ENCODE measurements around the gene TOMM7.
"Not testable (repeated sequence)": the region's sequence is repeated elsewhere in the genome, so short reads cannot be mapped to it uniquely, and the experiment has no call there.

The TOMM7 gene

DNA sequence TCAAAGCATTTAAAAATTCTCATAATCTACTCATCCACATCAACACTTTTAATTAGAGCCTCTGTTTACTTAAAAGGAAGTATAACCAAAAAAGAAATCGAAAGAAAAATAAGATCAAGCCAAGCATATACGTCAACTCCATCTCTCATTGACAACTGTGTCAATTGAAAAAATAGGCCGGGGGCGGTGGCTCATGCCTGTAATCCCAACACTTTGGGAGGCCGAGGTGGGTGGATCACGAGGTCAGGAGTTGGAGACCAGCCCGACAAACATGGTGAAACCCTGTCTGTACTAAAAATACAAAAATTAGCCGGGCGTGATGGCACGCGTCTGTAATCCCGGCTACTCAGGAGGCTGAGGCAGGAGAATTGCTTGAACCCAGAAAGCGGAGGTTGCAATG, 32.0 kb downstream of the TOMM7 start:
- not testable (repeated sequence) for H3K27ac ChIP-seq (replicated peaks); H3K4me3 ChIP-seq (replicated peaks; ENCODE audit: insufficient read depth, low read length); DNase-seq (ENCODE audit: low read depth in 1 of 2, low spot score in 1 of 2); H3K27me3 ChIP-seq (ENCODE audit: insufficient read depth, poor library complexity, severe bottlenecking)

DNA sequence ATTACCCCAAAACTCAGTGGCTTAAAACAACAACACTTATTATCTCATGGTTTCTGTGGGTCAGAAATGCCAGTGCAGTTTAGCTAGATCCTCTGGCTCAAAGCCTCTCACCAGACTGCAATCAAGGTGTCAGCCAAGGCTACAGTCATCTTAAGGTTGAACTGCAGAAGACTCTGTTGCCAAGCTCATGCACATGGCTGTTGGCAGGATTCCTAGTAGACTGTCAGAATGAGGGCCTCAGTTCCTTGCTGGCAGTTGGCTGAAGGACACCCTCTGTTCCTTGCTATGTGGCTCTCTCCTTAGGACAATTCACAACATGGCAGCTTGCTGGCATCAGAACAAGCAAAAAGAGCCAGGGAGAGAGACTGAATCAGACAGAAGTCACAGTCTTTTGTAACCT, 34.7 kb downstream of the TOMM7 start:
- H3K27ac ChIP-seq (replicated peaks): no peak overlapping the region
- no peaks in the 10 kb centered on the region for H3K27me3 ChIP-seq (ENCODE audit: insufficient read depth, poor library complexity, severe bottlenecking)
- no peak overlapping the region for H3K4me3 ChIP-seq (replicated peaks; ENCODE audit: insufficient read depth, low read length)
- DNase-seq (ENCODE audit: low read depth in 1 of 2, low spot score in 1 of 2): no peak
- TF ChIP-seq, protein P1, sequence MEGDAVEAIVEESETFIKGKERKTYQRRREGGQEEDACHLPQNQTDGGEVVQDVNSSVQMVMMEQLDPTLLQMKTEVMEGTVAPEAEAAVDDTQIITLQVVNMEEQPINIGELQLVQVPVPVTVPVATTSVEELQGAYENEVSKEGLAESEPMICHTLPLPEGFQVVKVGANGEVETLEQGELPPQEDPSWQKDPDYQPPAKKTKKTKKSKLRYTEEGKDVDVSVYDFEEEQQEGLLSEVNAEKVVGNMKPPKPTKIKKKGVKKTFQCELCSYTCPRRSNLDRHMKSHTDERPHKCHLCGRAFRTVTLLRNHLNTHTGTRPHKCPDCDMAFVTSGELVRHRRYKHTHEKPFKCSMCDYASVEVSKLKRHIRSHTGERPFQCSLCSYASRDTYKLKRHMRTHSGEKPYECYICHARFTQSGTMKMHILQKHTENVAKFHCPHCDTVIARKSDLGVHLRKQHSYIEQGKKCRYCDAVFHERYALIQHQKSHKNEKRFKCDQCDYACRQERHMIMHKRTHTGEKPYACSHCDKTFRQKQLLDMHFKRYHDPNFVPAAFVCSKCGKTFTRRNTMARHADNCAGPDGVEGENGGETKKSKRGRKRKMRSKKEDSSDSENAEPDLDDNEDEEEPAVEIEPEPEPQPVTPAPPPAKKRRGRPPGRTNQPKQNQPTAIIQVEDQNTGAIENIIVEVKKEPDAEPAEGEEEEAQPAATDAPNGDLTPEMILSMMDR (IDR thresholded peaks at IDR 0.05; ENCODE audit: insufficient read depth, low read length): no peak
- TF ChIP-seq POLR2AphosphoS5 (IDR thresholded peaks at IDR 0.05; ENCODE audit: low read depth) (no peak), SPI1 (IDR thresholded peaks at IDR 0.05; ENCODE audit: borderline replicate concordance, low read depth) (no peak), GABPA (IDR thresholded peaks at IDR 0.05; ENCODE audit: low read depth) (no peak)
- TF ChIP-seq, protein P2, sequence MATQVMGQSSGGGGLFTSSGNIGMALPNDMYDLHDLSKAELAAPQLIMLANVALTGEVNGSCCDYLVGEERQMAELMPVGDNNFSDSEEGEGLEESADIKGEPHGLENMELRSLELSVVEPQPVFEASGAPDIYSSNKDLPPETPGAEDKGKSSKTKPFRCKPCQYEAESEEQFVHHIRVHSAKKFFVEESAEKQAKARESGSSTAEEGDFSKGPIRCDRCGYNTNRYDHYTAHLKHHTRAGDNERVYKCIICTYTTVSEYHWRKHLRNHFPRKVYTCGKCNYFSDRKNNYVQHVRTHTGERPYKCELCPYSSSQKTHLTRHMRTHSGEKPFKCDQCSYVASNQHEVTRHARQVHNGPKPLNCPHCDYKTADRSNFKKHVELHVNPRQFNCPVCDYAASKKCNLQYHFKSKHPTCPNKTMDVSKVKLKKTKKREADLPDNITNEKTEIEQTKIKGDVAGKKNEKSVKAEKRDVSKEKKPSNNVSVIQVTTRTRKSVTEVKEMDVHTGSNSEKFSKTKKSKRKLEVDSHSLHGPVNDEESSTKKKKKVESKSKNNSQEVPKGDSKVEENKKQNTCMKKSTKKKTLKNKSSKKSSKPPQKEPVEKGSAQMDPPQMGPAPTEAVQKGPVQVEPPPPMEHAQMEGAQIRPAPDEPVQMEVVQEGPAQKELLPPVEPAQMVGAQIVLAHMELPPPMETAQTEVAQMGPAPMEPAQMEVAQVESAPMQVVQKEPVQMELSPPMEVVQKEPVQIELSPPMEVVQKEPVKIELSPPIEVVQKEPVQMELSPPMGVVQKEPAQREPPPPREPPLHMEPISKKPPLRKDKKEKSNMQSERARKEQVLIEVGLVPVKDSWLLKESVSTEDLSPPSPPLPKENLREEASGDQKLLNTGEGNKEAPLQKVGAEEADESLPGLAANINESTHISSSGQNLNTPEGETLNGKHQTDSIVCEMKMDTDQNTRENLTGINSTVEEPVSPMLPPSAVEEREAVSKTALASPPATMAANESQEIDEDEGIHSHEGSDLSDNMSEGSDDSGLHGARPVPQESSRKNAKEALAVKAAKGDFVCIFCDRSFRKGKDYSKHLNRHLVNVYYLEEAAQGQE (IDR thresholded peaks at IDR 0.05; ENCODE audit: insufficient replicate concordance, low read depth): no peak

DNA sequence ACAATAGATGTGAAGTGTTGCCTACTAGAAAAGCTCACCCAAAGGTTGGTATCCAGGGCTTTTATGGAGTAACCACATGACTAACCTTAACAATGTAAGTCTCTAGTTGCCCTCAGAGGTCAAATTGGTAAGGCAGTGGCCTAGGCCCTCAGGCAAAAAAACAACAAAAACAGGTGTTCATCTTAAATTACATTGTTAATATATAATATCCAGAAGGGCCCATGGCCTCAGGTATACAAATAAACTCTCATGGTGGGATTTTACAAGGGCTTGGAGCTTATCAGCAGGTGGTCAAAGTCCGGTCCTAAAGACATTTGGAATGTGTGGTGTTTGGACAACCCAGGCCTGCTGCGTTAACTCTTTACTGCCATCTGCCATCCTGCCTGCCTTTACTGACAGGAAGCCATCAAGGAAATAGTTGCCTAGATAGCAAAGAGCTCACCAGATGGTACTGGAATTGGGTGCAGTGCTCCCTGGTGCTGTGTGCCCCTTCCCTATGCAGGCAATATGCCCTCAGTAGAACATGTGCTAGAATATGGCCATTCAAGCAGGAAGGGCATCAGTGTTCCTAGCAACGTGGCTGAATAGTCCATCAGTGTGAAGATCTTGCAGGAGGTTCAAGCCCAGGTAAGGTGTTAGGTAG, 36.2 kb downstream of the TOMM7 start:
- Histone ChIP-seq H3K27me3 (ENCODE audit: insufficient read depth, poor library complexity, severe bottlenecking) (no peaks in the 10 kb centered on the region), H3K4me3 (replicated peaks; ENCODE audit: insufficient read depth, low read length) (no peak overlapping the region), H3K27ac (replicated peaks) (no peak overlapping the region)
- no peak for DNase-seq (ENCODE audit: low read depth in 1 of 2, low spot score in 1 of 2)
- no peak for TF ChIP-seq GABPA (IDR thresholded peaks at IDR 0.05; ENCODE audit: low read depth)
- TF ChIP-seq SPI1 (IDR thresholded peaks at IDR 0.05; ENCODE audit: borderline replicate concordance, low read depth): no peak
- TF ChIP-seq, protein P2 (IDR thresholded peaks at IDR 0.05; ENCODE audit: insufficient replicate concordance, low read depth): no peak

DNA sequence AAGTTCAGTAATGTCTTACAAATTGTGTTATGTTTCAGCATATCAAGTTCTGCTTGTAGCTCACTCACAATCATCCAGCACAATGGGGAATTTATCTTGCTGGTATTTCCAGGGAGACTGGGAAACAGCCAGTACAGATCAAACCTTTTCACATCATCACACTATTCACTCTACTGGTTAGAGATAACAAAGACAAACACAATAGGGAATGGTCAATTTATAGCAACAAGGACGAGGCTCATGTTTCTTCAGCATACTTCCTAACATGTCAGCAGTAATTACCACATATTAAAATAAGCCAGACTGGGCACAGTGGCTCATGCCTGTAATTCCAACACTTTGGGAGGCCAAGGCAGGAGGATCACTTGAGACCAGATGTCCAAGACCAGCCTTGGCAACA, 38.3 kb downstream of the TOMM7 start:
- DNase-seq (ENCODE audit: low read depth in 1 of 2, low spot score in 1 of 2): no peak

More for the DNA sequence above, 38.3 kb downstream of the TOMM7 start:
- H3K4me3 ChIP-seq (replicated peaks; ENCODE audit: insufficient read depth, low read length): no peak overlapping the region
- H3K27me3 ChIP-seq (ENCODE audit: insufficient read depth, poor library complexity, severe bottlenecking): no peaks in the 10 kb centered on the region
- TF ChIP-seq, protein P1 (IDR thresholded peaks at IDR 0.05; ENCODE audit: insufficient read depth, low read length): no peak
- TF ChIP-seq POLR2AphosphoS5 (IDR thresholded peaks at IDR 0.05; ENCODE audit: low read depth) (no peak), GABPA (IDR thresholded peaks at IDR 0.05; ENCODE audit: low read depth) (no peak), SPI1 (IDR thresholded peaks at IDR 0.05; ENCODE audit: borderline replicate concordance, low read depth) (no peak)
- TF ChIP-seq, protein P2 (IDR thresholded peaks at IDR 0.05; ENCODE audit: insufficient replicate concordance, low read depth): no peak
- H3K27ac ChIP-seq (replicated peaks): no peak overlapping the region
